ENCODE data around the gene TUSC1.

GRCh38 chr9:25703701-25704357 is 25.6 kb upstream of the TUSC1 start:
- TF ChIP-seq POLR2AphosphoS5 (IDR thresholded peaks at IDR 0.05) (no peak), CTCF (IDR thresholded peaks at IDR 0.05; ENCODE audit: poor library complexity, severe bottlenecking) (no peak)

Data from neural cell (in vitro differentiated cells).